Measurements from ENCODE around the gene SLC35B2.

The SLC35B2 gene

GRCh38 chr6:44257753-44258324 is 511 bp upstream of the SLC35B2 start:
- TF ChIP-seq CTCF (IDR thresholded peaks at IDR 0.05; ENCODE audit: low read depth, low read length) = no peak
- in situ Hi-C loops (cut with HindIII; ENCODE audit: low sequenced_read_pairs) = no loop called here
- peak overlapping the region; percentile 85 for H3K4me3 ChIP-seq (ENCODE audit: low read depth, low read length)
- DNase-seq (ENCODE audit: low read depth, low spot score) = no peak

- peak overlapping the region; percentile 85 for H3K4me3 ChIP-seq (ENCODE audit: low read depth, low read length)
- no peak for TF ChIP-seq CTCF (IDR thresholded peaks at IDR 0.05; ENCODE audit: low read depth, low read length)
- in situ Hi-C loops (cut with HindIII; ENCODE audit: low sequenced_read_pairs) = no loop called here
- no peak for DNase-seq (ENCODE audit: low read depth, low spot score)
These were observed 628 bp downstream of the SLC35B2 start for GRCh38 chr6:44256775-44257024.

- peak overlapping the region; percentile 85 for H3K4me3 ChIP-seq (ENCODE audit: low read depth, low read length)
- no peak for DNase-seq (ENCODE audit: low read depth, low spot score)
- TF ChIP-seq CTCF (IDR thresholded peaks at IDR 0.05; ENCODE audit: low read depth, low read length) = no peak
- in situ Hi-C loops (cut with HindIII; ENCODE audit: low sequenced_read_pairs) = no loop called here
These were observed 1.2 kb downstream of the SLC35B2 start for GRCh38 chr6:44255871-44256774.

- TF ChIP-seq CTCF (IDR thresholded peaks at IDR 0.05; ENCODE audit: low read depth, low read length) = no peak
- in situ Hi-C loops (cut with HindIII; ENCODE audit: low sequenced_read_pairs) = no loop called here
- H3K4me3 ChIP-seq (ENCODE audit: low read depth, low read length) = no peak overlapping the region
- DNase-seq (ENCODE audit: low read depth, low spot score) = no peak
These were observed 2.1 kb downstream of the SLC35B2 start for GRCh38 chr6:44255105-44255808.

GRCh38 chr6:44254191-44255104 is 2.9 kb downstream of the SLC35B2 start:
- in situ Hi-C loops (cut with HindIII; ENCODE audit: low sequenced_read_pairs) = no loop called here
- no peak overlapping the region for H3K4me3 ChIP-seq (ENCODE audit: low read depth, low read length)
- no peak for TF ChIP-seq CTCF (IDR thresholded peaks at IDR 0.05; ENCODE audit: low read depth, low read length)
- DNase-seq (ENCODE audit: low read depth, low spot score) = no peak

Data from astrocyte of the spinal cord (primary cell).